Neural cell (in vitro differentiated cells): Measurements from ENCODE around the gene UNCX.

Experiments used
- EP300 ChIP-seq: fragments of 450-650 bp; conservative IDR thresholded peaks from 2 replicates; pipeline ENCODE4 v1.6.1; 2014; ENCODE audit warnings: antibody characterized with exemption, mild to moderate bottlenecking, moderate library complexity; ENCODE audit not compliant: poor library complexity, severe bottlenecking
- EZH2 ChIP-seq: fragments of 200-600, 300-800 bp; shearing (Covaris generic), sonication (generic); IDR thresholded peaks from 2 replicates; pipeline ENCODE4 v1.6.1; 2014; ENCODE audit warnings: antibody characterized with exemption, low read length, borderline replicate concordance, mild to moderate bottlenecking; ENCODE audit not compliant: insufficient read depth, poor library complexity, severe bottlenecking
- MXI1 ChIP-seq: fragments of 450-650 bp; conservative IDR thresholded peaks from 2 replicates; pipeline ENCODE4 v1.6.1; 2014; ENCODE audit warnings: antibody characterized with exemption, mild to moderate bottlenecking; ENCODE audit not compliant: poor library complexity, severe bottlenecking
- POLR2AphosphoS5 ChIP-seq: IDR thresholded peaks from 2 replicates; pipeline ENCODE4 v1.6.1; 2012
- REST ChIP-seq: IDR thresholded peaks from 2 replicates; pipeline ENCODE4 v1.6.1; 2012; ENCODE audit warnings: borderline replicate concordance
- TF ChIP-seq, protein P1 (sequence below): fragments of 450-650 bp; IDR thresholded peaks from 2 replicates; pipeline ENCODE4 v1.5.1; 2014; ENCODE audit warnings: antibody characterized with exemption, mild to moderate bottlenecking, moderate library complexity; ENCODE audit not compliant: poor library complexity, severe bottlenecking

- TF ChIP-seq, protein P1, sequence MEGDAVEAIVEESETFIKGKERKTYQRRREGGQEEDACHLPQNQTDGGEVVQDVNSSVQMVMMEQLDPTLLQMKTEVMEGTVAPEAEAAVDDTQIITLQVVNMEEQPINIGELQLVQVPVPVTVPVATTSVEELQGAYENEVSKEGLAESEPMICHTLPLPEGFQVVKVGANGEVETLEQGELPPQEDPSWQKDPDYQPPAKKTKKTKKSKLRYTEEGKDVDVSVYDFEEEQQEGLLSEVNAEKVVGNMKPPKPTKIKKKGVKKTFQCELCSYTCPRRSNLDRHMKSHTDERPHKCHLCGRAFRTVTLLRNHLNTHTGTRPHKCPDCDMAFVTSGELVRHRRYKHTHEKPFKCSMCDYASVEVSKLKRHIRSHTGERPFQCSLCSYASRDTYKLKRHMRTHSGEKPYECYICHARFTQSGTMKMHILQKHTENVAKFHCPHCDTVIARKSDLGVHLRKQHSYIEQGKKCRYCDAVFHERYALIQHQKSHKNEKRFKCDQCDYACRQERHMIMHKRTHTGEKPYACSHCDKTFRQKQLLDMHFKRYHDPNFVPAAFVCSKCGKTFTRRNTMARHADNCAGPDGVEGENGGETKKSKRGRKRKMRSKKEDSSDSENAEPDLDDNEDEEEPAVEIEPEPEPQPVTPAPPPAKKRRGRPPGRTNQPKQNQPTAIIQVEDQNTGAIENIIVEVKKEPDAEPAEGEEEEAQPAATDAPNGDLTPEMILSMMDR, result no peak
- TF ChIP-seq REST, result no peak
- TF ChIP-seq MXI1, result no peak
- no peak for TF ChIP-seq POLR2AphosphoS5
- peak; percentile 63 for TF ChIP-seq EZH2
- TF ChIP-seq EP300, result no peak
Measured at GRCh38 chr7:1243964-1244416, 11.3 kb downstream of the UNCX start.
